ENCODE results near the gene TLL1.

GRCh38 chr4:165982934-165983333 is 109.9 kb downstream of the TLL1 start:
- no peak for TF ChIP-seq CTCF (CRISPR knock-in tag; IDR thresholded peaks at IDR 0.05)
- no peak for TF ChIP-seq RBAK (CRISPR knock-in tag; IDR thresholded peaks at IDR 0.05)
- no peak for TF ChIP-seq TFE3 (CRISPR knock-in tag; IDR thresholded peaks at IDR 0.05)
- no peak for TF ChIP-seq RAD21 (CRISPR knock-in tag; IDR thresholded peaks at IDR 0.05)
- TF ChIP-seq FOXP1 (IDR thresholded peaks at IDR 0.05) = no peak
- no peak for TF ChIP-seq FOXP1 (CRISPR knock-in tag; IDR thresholded peaks at IDR 0.05)
- TF ChIP-seq HMGXB4 (CRISPR knock-in tag; IDR thresholded peaks at IDR 0.05; ENCODE audit: borderline replicate concordance in 1 of 2, low read depth in 1 of 2) = no peak
- no peak for TF ChIP-seq MED13 (CRISPR knock-in tag; IDR thresholded peaks at IDR 0.05)
- TF ChIP-seq TAF1 (CRISPR knock-in tag; IDR thresholded peaks at IDR 0.05) = no peak
- TF ChIP-seq, protein P1, sequence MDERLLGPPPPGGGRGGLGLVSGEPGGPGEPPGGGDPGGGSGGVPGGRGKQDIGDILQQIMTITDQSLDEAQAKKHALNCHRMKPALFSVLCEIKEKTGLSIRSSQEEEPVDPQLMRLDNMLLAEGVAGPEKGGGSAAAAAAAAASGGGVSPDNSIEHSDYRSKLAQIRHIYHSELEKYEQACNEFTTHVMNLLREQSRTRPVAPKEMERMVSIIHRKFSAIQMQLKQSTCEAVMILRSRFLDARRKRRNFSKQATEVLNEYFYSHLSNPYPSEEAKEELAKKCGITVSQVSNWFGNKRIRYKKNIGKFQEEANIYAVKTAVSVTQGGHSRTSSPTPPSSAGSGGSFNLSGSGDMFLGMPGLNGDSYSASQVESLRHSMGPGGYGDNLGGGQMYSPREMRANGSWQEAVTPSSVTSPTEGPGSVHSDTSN (CRISPR knock-in tag; IDR thresholded peaks at IDR 0.05) = no peak
- TF ChIP-seq POLR2A (IDR thresholded peaks at IDR 0.05; ENCODE audit: insufficient read depth in 1 of 2, low read depth in 2 of 2, low read length in 2 of 2) = no peak
- TF ChIP-seq ZBTB33 (CRISPR knock-in tag; IDR thresholded peaks at IDR 0.05) = no peak
- TF ChIP-seq ZNF644 (CRISPR knock-in tag; IDR thresholded peaks at IDR 0.05; ENCODE audit: low read depth) = no peak
- TF ChIP-seq TCF12 (IDR thresholded peaks at IDR 0.05) = no peak
- no peak for TF ChIP-seq TCF12 (CRISPR knock-in tag; IDR thresholded peaks at IDR 0.05)
- TF ChIP-seq EP300 (IDR thresholded peaks at IDR 0.05; ENCODE audit: low read depth in 2 of 2, low read length in 2 of 2) = no peak; a peak in 1 of 4 replicates
- TF ChIP-seq EP300 (CRISPR knock-in tag; IDR thresholded peaks at IDR 0.05; ENCODE audit: borderline replicate concordance) = no peak

All from HepG2 (cell line).